ENCODE measurements around the gene PLCXD3. TPM values are rescaled to one million over a fixed set of nuclear protein-coding genes. Genes with fewer than 3 reads are reported as not detected.

PLCXD3 gene
- total and polyA plus RNA-seq, 2 of the 8 experiments (the other 6 are each of a cell fraction or from before 2014, with no cell fraction given): 0.03 to 0.07 TPM

DNA sequence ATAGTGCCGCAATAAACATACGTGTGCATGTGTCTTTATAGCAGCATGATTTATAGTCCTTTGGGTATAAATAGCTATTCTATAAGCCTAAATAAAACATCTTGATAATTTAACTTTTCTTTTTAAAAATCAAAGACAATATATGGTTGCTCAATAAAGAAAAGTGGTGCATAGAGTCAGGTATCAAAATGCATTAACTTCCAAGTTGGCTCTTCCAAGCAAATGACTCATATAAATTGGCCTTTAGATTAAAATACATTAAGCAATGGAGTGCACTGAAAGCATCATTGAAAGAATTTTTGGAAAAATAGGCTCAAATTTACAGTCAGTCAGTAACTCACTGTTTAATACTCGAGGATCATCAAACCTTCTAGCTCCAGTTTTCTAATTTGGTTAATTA lies 106.6 kb downstream of the PLCXD3 start (continued):
- TF ChIP-seq SIN3A (conservative IDR thresholded peaks at IDR 0.05 in 1 of 2, IDR thresholded peaks at IDR 0.05 in 1 of 2; ENCODE audit: low read depth in 1 of 2, low read length in 2 of 2) (no peak), SAP30 (IDR thresholded peaks at IDR 0.05; ENCODE audit: insufficient read depth, insufficient replicate concordance, low read length) (no peak), SRF (IDR thresholded peaks at IDR 0.05; ENCODE audit: low read depth, low read length) (no peak)
- TF ChIP-seq, protein P1, sequence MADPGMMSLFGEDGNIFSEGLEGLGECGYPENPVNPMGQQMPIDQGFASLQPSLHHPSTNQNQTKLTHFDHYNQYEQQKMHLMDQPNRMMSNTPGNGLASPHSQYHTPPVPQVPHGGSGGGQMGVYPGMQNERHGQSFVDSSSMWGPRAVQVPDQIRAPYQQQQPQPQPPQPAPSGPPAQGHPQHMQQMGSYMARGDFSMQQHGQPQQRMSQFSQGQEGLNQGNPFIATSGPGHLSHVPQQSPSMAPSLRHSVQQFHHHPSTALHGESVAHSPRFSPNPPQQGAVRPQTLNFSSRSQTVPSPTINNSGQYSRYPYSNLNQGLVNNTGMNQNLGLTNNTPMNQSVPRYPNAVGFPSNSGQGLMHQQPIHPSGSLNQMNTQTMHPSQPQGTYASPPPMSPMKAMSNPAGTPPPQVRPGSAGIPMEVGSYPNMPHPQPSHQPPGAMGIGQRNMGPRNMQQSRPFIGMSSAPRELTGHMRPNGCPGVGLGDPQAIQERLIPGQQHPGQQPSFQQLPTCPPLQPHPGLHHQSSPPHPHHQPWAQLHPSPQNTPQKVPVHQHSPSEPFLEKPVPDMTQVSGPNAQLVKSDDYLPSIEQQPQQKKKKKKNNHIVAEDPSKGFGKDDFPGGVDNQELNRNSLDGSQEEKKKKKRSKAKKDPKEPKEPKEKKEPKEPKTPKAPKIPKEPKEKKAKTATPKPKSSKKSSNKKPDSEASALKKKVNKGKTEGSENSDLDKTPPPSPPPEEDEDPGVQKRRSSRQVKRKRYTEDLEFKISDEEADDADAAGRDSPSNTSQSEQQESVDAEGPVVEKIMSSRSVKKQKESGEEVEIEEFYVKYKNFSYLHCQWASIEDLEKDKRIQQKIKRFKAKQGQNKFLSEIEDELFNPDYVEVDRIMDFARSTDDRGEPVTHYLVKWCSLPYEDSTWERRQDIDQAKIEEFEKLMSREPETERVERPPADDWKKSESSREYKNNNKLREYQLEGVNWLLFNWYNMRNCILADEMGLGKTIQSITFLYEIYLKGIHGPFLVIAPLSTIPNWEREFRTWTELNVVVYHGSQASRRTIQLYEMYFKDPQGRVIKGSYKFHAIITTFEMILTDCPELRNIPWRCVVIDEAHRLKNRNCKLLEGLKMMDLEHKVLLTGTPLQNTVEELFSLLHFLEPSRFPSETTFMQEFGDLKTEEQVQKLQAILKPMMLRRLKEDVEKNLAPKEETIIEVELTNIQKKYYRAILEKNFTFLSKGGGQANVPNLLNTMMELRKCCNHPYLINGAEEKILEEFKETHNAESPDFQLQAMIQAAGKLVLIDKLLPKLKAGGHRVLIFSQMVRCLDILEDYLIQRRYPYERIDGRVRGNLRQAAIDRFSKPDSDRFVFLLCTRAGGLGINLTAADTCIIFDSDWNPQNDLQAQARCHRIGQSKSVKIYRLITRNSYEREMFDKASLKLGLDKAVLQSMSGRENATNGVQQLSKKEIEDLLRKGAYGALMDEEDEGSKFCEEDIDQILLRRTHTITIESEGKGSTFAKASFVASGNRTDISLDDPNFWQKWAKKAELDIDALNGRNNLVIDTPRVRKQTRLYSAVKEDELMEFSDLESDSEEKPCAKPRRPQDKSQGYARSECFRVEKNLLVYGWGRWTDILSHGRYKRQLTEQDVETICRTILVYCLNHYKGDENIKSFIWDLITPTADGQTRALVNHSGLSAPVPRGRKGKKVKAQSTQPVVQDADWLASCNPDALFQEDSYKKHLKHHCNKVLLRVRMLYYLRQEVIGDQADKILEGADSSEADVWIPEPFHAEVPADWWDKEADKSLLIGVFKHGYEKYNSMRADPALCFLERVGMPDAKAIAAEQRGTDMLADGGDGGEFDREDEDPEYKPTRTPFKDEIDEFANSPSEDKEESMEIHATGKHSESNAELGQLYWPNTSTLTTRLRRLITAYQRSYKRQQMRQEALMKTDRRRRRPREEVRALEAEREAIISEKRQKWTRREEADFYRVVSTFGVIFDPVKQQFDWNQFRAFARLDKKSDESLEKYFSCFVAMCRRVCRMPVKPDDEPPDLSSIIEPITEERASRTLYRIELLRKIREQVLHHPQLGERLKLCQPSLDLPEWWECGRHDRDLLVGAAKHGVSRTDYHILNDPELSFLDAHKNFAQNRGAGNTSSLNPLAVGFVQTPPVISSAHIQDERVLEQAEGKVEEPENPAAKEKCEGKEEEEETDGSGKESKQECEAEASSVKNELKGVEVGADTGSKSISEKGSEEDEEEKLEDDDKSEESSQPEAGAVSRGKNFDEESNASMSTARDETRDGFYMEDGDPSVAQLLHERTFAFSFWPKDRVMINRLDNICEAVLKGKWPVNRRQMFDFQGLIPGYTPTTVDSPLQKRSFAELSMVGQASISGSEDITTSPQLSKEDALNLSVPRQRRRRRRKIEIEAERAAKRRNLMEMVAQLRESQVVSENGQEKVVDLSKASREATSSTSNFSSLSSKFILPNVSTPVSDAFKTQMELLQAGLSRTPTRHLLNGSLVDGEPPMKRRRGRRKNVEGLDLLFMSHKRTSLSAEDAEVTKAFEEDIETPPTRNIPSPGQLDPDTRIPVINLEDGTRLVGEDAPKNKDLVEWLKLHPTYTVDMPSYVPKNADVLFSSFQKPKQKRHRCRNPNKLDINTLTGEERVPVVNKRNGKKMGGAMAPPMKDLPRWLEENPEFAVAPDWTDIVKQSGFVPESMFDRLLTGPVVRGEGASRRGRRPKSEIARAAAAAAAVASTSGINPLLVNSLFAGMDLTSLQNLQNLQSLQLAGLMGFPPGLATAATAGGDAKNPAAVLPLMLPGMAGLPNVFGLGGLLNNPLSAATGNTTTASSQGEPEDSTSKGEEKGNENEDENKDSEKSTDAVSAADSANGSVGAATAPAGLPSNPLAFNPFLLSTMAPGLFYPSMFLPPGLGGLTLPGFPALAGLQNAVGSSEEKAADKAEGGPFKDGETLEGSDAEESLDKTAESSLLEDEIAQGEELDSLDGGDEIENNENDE (IDR thresholded peaks at IDR 0.05; ENCODE audit: insufficient replicate concordance, low read length): no peak
